ENCODE measurements around the gene PUSL1.
A peak's percentile ranks its signal among the peaks of the same experiment; 100 is the strongest.
"Not testable (repeated sequence)": the region's sequence is repeated elsewhere in the genome, so short reads cannot be mapped to it uniquely, and the experiment has no call there.

The PUSL1 gene

DNA sequence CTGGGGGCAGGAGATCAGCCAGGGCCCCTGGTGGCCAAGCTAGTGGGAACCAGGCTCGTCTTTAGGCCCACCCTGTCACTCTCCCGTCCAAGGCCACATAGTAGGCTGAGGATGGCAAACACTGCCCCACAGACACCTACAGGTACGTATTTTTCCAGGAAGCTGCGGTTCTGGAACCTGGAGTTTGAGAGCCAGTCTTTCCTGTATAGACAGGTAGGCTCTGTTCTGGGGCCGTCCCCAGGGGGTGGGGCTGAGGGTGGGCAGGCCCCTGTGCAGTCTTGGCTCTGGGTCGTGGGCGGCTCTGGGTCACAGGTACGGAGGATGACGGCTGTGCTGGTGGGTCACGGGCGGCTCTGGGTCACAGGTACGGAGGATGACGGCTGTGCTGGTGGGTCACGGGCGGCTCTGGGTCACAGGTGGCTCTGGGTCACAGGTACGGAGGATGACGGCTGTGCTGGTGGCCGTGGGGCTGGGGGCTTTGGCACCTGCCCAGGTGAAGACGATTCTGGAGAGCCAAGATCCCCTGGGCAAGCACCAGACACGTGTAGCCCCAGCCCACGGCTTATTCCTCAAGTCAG, 2.2 kb downstream of the PUSL1 start:
- DNase-seq: no peak

DNA sequence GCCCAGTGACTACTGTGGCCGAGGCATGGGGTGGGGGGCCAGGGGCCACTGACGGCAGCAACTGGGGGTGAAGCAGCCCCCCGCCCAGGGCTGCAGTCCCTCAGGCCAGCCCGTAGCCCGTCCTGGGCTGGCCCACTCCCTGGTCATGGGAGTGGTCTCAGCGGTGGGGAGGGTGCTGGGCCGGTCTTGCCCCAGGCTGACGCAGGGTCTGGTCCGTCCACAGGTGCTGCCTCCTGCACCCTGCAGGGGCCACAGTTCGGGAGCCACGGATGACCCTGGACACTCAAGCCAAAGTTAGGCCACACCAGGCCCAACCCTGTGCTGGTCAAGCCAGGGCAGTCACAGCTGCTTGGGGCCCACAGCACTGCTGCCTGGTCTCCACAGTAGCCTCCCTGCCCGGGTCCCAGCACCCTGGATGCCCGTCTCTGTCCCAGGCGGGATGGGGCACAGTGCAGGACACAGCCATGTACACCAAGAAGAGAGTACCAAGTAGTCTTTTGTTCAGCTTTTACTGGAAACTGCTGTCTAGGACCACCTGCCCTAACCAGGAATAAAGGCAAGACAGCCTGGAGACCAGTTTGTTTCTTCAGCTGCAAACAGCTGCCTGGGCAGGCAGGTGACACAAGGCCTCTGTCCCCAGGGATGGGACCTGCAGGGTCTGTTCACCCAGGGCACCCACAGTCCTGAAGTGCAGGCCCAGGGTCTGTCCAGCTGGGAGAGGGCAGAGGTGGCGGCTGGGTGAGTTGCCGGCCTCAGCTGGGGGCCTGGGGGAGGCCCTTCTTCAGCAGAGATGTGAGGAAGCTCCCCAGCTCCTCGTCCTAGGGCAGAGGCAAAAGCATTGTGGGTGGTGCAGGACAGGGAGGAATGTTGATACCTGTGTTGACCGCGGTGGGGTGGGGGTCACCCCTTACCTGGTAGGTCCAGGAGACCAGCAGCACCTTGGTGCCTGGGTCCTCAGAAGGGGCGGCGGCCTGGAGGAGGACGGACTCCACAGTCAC, 3.0 kb downstream of the PUSL1 start:
- no peak for DNase-seq

DNA sequence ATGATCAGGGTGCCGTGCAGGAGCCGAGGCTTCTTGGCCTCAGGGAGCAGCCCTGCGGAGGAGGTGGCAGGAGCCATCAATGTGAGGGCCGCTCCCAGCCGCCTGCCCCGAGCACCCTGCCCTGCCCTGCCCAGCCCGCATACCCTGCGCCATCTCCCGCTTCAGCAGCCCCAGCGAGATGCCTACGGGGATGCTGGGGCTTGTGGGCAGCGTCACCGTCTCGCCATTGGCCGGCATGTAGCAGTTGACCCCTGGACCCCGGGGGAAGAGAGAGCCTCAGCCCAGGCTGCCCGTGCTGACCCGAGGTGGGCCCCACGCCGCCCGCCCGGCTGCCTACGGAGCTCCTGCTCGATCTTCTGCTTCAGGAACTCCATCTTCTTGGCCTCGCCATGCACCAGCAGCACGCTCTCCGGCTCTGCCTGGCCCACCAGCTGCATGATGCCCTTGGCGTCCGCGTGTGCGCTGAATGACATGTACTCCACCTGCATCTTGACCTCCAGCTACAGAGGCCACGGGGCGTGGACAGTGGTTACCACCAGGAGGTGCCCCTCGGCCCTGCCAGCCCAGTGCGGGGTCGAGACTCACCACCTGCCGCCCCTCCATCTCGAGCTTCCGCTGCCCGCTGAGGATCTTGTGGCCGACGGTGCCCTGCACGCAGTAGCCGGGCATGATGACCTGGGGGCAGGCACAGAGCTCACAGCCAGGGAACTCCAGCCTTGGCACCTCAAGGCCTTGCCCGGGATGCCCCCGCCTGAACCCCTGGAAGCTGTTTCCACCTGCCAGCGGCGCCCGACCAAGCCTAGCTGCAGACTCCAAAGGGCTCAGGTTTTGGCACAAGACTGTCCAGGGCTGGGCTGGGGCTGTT, 4.3 kb downstream of the PUSL1 start:
- no peak for DNase-seq

DNA sequence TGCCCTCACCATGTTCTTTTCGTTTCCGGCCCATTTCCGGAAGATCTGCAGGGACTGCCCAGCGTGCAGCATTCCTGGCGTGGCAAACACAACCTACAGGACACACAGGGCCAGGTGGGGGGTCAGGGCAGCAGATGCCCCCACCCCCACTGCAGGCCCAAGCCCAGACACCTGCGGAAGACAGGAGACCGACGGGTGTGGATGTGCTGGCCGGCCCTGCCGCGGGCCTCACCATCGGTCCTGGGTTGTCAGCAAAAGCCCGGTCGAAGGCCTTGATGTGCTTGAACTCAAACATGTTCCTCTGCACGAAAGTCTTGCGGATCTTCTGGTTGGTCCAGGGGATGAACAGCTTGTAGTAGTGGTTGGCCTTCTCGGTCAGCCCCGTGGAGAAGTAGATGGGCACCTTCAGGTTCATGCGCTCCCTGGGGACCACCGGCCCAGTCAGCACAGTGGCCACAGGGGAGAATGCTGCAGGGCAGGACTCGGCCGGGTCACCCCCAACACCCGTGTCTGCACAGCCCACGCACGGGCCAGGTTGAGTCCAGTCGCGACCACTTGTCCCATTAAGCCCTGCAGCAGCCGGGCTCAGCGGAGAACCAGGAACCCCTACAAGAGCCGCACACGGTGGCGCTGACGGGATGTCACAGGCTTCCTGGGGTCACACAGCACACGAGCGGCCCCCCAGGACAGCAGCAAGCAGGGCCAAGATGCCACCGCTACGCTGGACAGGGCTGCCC, 5.3 kb downstream of the PUSL1 start:
- no peak for DNase-seq

DNA sequence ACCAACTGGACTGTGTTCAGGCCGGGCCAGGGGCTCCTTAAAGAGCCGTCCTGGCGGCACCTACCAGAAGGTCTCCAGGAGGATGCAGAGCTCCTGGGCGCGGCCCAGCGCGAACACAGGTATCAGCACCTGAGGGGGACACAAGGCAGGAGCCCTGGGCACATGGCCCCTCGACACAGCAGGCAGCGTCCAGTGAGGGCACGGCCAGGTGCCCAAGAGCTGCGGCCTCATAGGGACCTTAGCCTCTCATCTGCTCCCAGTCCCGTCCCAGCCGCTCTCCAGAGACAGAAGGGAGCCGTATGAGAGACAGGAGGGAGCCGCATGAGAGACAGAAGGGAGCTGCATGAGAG, 5.8 kb downstream of the PUSL1 start:
- DNase-seq: no peak

DNA sequence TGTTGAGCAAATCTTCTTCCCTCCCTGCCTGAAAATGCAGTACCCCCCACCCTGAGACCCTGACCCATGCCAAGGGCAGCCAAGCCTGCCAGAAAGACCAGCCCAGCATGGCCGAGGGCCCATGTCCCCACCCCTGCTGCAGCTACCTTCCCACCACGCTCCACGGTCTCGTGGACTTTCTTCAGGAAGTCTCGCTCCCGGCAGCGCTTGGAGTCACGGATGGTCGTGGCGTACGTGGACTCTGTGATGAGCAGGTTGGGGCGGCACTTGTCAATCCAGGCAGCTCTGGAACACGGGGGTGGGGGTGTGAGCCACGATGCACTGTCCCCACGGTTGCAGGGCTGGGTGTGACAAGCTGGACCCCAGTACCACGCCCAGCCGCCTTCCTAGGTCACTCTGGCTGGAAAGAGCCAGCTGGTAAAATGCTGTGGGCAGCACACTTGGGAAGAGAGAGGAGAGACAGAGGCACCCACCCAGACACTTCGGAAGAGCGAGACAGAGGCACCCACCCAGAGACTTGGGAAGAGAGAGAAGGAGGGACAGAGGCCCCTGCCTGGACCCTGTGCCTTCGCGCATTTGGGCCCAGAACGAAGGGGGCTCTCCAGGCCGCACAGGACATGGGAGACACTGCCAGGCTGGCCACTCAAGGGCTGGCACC, 6.4 kb downstream of the PUSL1 start:
- DNase-seq: no peak

DNA sequence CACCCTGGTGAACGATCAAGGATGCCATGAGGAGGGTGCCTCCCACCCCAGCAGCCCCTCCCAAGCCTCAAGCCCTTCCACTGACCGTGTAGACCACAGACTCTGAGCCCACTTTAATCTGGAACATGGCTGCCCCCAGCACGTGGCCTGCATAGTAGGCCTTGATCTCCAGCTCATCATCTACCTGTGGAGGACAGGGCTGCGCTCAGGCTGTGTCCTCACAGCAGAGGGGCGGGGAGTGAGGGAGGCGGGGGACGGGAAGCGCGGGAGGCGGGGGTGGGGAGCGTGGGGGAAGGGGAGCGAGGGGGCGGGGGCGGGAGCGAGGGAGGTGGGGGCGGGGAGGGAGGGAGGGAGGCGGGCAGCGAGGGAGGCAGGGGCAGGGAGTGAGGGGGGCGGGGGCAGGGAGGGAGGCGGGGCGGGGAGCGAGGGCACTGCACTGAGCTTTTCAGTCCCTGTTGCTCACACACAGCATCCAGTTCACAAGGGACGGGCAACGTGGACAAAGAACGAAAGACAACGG, 7.1 kb downstream of the PUSL1 start:
- no peak for DNase-seq

DNA sequence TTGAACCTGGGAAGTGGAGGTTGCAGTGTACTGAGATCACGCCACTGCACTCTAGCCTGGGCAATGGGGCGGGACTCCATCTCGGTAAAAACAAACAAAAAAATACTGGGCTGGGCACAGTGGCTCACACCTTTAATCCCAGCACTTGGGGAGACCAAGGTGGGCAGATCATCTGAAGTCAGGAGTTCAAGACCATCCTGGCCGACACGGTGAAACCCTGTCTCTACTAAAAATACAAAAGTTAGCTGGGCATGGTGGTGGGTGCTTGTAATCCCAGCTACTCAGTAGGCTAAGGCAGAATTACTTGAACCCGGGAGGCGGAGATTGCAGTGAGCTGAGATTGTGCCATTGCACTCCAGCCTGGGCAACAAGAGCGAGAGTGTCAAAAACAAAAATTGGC, 7.8 kb downstream of the PUSL1 start:
- DNase-seq: not testable (repeated sequence)

DNA sequence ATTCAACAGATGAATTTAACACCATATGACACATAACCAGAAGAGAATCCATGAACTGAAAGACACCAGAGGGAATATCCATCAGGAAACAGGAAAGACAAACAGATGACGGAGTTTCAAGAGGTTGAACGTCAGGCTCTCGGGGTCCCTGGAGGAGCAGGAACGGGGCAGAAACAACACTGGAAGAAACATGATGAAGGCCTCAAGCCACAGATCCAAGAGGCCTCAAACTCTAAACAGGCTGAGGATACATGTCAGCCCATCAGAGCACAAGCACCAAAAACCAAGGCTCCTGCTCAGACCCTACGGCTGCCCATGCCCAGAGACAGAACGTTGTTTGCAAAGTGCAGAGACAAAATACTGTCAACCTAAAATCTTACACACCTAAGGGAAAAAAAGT, 9.0 kb downstream of the PUSL1 start:
- no peak for DNase-seq

DNA sequence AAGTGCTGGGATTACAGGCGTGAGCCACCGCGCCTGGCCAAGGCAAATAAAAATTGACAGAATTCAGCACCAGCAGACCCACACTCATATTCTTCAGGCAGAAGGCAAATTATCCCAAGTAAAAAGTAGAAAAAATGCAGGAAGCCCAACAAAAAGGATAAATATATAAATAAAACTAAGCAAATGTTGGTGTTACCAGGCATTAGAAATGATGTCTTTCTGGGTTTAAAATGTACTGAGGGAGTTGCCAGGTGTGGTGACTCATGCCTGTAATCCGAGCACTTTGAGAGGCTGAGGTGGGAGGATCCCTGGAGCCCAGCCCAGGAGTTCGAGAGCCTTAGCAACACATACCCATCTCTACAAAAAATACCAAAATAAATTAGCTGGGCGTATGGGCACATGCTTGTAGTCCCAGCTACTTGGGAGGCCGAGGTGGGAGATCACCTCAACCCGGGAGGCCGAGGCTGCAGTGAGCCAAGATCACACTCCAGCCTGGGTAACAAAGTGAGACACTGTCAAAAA, 9.8 kb downstream of the PUSL1 start:
- DNase-seq: no peak

DNA sequence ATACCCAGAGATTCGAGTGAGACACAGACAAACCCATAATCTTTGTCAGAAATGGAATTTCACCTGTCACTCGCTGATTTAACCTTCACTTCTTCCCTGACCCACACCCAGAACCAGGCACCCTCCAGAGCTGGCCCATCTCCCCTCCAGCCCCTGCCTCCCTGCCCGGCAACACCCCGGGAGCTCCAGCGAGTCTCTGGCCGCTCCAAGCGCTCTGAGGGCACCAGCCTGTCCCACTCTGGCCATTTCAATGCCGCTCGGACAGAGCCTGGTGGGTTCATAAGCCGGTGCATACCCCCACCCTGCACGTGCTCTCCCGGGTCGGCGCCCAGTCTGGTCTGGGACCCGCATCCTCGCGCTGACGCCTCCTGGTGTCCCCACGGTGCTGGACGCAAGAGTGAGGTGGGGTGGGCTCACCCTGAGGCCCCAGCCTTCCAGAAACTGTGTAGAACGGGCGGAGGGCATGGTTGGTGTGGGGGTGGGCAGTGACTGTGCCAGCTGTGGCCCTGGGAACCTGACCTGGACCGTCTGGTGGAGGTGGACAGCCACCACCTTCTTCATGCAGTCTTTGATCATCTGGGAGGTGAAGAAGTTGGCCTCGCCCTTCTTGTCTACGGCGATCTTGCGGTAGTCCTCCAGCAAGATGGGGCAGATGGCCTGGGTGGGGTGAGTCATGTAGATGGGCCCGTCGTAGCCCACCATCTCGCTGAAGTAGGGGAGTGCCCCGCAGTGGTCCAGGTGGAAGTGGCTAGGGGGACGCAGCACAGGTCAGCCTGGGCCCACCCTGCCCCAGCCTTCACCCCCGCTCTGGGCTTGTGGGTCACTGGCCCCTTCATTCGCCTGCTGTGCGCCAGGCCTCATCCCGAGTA, 10.6 kb downstream of the PUSL1 start:
- DNase-seq: no peak

DNA sequence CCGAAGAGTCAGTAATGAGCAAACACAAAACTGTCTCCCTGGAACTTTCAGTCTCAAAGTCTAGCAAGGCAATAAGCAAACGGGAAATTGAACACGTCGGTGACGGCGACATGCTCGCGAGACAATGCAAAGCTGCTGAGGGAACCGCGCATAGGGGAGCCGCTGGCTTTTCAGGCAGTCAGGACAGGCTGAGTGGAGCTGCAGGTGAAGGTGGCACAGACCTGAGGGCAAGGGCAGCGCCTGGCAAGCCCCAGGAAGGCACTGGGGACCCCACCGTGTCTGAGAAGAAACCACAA, 11.2 kb downstream of the PUSL1 start:
- no peak for DNase-seq

DNA sequence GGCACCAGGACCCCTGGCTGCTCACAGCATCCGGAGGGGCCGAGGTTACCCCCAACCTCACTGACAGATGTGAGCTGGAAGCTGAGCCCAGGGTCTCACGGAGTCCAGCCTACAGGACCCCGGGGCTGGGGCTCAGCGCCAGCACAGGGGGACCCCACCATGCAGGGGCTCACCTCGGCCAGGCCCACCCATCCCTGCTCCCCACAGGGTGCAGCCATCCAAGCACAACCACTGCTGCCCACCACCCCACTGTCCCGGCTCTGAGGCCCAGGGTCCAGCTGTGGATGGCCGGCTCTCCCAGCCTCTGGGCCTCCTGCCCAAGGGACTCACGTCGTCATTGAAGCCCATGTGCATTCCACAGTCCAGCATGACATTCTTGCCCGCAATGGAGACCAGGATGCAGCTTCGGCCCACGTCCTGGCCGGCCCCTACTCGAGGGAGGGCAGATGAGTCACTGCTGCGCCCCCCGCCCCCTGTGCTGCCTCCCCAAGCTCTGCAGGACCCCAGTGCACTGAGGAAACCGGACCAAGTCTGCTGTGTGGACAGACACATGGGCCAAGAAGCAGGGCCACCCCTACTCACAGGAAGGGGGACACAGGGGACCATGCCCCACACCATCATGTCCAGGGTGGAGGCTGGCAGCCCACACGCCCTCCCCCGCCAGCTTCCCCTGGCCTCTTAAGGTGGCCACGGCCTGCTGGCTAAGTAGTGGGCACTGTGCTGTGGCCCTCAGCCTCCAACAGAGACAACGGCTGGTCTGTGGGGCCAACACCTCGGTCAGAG, 12.5 kb downstream of the PUSL1 start:
- no peak for DNase-seq

DNA sequence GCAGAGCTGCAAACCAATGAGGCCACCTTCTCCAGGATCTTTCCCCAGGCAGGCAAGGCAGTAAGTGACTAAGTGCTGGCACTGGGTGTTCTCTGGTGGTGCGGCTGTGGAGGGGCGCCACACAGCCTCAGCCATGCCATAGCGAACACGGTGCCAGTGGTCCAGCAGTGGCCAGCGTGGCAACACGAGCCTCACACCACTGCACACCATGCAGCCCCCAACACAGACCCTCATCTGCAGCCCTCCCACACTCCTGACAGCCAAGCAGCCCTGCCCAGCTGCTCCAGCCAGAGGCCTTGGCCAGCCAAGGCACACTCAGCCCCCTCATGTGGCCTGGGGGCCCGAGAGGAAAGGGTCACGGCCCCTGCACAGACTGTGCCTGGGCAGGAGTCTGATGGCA, 13.1 kb downstream of the PUSL1 start:
- DNase-seq: no peak

DNA sequence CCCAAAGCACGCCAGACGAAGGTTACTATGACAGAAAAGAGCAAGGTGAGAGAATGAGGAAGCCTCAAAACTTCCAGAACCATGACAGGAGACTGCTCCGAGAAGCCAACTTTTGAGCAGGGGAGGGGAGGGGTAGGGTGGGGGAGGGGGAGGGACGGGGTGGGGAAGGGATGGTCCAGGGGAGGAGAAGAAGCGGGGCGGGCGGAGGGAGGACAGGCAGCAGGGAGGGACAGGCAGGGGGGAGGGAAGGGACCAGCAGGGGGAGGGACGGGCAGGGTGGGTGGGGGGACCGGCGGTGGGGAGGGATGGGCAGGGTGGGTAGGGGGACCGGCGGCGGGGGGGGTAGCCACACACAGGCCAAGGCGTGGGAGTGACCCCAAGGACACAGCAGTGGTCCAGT, 14.0 kb downstream of the PUSL1 start:
- DNase-seq: no peak

DNA sequence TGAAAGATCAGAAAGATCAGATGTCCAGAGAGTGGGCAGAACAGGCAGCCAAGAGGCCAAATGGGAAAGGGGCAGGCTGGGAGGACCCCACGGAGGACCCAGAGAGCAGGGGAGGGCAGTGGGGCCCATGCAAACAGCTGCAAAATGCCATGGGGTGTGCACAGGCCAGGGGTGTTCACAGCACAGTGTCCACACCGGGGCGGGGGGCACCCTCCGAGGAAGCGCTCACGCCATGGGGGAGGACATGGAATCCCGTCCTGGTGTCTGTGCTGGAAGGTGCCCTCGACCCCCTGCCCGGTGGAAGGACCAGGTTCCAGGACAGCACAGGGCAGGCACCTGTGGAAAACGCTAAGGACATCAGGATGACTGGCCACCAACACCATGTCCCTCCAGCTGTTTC, 14.6 kb downstream of the PUSL1 start:
- no peak for DNase-seq

DNA sequence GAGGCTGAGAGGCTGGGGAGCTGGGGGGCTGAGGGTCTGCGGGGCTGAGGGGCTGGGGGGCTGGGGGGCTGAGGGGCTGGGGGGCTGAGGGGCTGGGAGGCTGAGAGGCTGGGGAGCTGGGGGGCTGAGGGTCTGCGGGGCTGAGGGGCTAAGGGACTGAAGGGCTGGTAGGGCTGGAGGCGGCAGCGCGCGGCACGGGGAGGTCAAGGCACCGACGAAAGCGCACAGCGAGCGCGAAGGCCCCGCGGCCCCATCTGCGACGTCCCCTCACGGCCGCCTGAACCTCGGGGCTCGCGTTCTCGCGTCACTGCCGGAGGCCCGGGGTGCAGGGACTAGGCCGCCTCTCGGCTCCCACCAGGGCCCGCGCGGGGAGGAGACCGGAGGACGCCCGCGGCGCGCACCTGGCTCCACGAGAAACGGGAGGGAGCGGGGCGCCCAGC, 15.7 kb downstream of the PUSL1 start:
- no peak for DNase-seq

DNA sequence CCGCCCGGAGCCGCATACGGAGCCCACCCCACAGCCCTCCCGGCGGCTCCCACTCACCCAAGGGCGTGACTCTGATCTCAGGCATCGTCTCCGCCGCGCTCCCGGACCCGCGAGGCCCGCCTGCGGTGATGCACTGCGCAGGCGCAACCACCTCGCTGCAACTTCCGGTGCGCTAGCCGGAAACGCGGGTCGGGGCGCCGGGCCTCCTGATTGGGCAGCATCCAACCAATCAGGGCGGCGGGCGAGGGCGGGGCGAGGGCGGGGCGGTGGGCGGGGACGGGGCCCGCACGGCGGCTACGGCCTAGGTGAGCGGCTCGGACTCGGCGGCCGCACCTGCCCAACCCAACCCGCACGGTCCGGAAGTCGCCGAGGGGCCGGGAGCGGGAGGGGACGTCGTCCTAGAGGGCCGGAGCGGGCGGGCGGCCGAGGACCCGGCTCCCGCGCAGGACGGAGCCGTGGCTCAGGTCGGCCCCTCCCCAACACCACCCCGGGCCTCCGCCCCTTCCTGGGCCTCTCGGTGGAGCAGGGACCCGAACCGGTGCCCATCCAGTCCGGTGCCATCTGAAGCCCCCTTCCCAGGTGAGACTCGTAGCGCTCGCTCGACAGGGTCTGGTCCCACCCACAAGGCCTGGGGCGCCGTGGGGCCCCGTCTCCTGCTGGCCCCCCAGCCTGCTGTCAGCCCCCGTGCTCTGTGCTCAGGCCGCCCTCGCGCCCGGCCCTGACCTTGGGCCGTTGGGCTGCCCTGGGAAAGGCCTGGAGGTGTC, 16.3 kb downstream of the PUSL1 start, which contains the start of the genes CPTP and INTS11:
CPTP (plus strand) TSS at position 279 of the 764 bp plus-strand sequence. CDS start 2,109 bp downstream, outside the sequence.
INTS11 (minus strand) TSS at position 137 of the 764 bp plus-strand sequence; CDS start at position 85, 52 bp downstream.
- DNase-seq: peak; percentile 91 to 96 (median 95)
